ENCODE results near the gene CRISP3. TPM values are rescaled to one million over a fixed set of nuclear protein-coding genes. Genes with fewer than 3 reads are reported as not detected.

The CRISP3 gene
- total and polyA plus RNA-seq, 9 of the 15 experiments (the other 6 are each of a cell fraction or from before 2014, with no cell fraction given), result 0.21 to 2.0 (median 0.58) TPM

DNA sequence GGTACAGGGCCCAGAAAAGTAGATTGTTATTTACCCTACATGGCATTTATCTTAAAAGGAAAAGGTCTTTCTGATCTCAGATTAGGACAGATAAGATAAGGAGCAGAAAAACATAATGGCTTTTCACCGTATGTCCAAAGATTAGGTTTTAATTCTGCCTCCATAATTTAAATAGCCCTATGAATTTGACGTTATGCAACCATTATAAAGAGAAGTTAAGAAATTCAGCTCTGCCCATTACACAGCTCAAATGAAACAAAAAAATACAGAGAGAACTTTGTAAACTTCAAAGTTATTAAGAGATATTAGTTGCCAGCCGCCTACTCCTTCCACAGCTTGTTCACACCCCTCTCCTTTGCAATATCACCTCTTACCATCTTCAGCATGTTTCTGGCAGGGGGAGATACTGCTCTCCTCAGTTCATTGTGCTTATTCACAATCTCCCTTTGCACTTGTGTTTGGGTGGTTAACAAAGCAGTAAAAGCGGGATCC lies 8.1 kb downstream of the CRISP3 start (continued):
- TF ChIP-seq ELF2 (CRISPR knock-in tag; IDR thresholded peaks at IDR 0.05) (no peak), NEUROD1 (IDR thresholded peaks at IDR 0.05; ENCODE audit: borderline replicate concordance, low read depth, low read length, partially characterized antibody) (peak; percentile 63), ZNF644 (tag; IDR thresholded peaks at IDR 0.05; ENCODE audit: low read depth) (0 out of 2 replicates have a peak, but pooled peaks have one; percentile 47), NR2C1 (IDR thresholded peaks at IDR 0.05) (no peak), NR2C1 (tag; IDR thresholded peaks at IDR 0.05) (no peak; the same call in 1 of the 2 replicates), SMARCC2 (IDR thresholded peaks at IDR 0.05; ENCODE audit: low read depth) (peak; percentile 80; the same call in 1 of the 2 replicates), FOXJ2 (tag; IDR thresholded peaks at IDR 0.05) (peak; percentile 92), SRSF3 (IDR thresholded peaks at IDR 0.05; ENCODE audit: insufficient read depth, low read length) (no peak), BRD4 (IDR thresholded peaks at IDR 0.05) (no peak), ZBTB7A (IDR thresholded peaks at IDR 0.05; ENCODE audit: borderline replicate concordance, control insufficient read depth, low read depth, low read length) (no peak), RNF2 (IDR thresholded peaks at IDR 0.05) (peak; percentile 75; the same call in 1 of the 2 replicates), MECOM (CRISPR knock-in tag; IDR thresholded peaks at IDR 0.05) (no peak), NR1H2 (CRISPR knock-in tag; IDR thresholded peaks at IDR 0.05) (no peak), DACH1 (IDR thresholded peaks at IDR 0.05; ENCODE audit: partially characterized antibody) (peak; percentile 95), GABPB2 (CRISPR knock-in tag; conservative IDR thresholded peaks at IDR 0.05) (no peak), XRCC5 (IDR thresholded peaks at IDR 0.05; ENCODE audit: low read depth, low read length) (no peak)
- TF ChIP-seq, protein P1, sequence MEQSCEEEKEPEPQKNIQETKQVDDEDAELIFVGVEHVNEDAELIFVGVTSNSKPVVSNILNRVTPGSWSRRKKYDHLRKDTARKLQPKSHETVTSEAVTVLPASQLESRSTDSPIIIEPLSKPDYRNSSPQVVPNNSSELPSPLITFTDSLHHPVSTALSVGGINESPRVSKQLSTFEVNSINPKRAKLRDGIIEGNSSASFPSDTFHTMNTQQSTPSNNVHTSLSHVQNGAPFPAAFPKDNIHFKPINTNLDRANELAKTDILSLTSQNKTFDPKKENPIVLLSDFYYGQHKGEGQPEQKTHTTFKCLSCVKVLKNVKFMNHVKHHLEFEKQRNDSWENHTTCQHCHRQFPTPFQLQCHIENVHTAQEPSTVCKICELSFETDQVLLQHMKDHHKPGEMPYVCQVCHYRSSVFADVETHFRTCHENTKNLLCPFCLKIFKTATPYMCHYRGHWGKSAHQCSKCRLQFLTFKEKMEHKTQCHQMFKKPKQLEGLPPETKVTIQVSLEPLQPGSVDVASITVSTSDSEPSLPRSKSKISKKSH (CRISPR knock-in tag; IDR thresholded peaks at IDR 0.05), result no peak
- TF ChIP-seq, protein P2, sequence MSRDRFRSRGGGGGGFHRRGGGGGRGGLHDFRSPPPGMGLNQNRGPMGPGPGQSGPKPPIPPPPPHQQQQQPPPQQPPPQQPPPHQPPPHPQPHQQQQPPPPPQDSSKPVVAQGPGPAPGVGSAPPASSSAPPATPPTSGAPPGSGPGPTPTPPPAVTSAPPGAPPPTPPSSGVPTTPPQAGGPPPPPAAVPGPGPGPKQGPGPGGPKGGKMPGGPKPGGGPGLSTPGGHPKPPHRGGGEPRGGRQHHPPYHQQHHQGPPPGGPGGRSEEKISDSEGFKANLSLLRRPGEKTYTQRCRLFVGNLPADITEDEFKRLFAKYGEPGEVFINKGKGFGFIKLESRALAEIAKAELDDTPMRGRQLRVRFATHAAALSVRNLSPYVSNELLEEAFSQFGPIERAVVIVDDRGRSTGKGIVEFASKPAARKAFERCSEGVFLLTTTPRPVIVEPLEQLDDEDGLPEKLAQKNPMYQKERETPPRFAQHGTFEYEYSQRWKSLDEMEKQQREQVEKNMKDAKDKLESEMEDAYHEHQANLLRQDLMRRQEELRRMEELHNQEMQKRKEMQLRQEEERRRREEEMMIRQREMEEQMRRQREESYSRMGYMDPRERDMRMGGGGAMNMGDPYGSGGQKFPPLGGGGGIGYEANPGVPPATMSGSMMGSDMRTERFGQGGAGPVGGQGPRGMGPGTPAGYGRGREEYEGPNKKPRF (IDR thresholded peaks at IDR 0.05; ENCODE audit: low read depth, low read length), result no peak
- TF ChIP-seq, protein P3, sequence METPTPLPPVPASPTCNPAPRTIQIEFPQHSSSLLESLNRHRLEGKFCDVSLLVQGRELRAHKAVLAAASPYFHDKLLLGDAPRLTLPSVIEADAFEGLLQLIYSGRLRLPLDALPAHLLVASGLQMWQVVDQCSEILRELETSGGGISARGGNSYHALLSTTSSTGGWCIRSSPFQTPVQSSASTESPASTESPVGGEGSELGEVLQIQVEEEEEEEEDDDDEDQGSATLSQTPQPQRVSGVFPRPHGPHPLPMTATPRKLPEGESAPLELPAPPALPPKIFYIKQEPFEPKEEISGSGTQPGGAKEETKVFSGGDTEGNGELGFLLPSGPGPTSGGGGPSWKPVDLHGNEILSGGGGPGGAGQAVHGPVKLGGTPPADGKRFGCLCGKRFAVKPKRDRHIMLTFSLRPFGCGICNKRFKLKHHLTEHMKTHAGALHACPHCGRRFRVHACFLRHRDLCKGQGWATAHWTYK (CRISPR knock-in tag; IDR thresholded peaks at IDR 0.05), result no peak
- TF ChIP-seq, protein P4, sequence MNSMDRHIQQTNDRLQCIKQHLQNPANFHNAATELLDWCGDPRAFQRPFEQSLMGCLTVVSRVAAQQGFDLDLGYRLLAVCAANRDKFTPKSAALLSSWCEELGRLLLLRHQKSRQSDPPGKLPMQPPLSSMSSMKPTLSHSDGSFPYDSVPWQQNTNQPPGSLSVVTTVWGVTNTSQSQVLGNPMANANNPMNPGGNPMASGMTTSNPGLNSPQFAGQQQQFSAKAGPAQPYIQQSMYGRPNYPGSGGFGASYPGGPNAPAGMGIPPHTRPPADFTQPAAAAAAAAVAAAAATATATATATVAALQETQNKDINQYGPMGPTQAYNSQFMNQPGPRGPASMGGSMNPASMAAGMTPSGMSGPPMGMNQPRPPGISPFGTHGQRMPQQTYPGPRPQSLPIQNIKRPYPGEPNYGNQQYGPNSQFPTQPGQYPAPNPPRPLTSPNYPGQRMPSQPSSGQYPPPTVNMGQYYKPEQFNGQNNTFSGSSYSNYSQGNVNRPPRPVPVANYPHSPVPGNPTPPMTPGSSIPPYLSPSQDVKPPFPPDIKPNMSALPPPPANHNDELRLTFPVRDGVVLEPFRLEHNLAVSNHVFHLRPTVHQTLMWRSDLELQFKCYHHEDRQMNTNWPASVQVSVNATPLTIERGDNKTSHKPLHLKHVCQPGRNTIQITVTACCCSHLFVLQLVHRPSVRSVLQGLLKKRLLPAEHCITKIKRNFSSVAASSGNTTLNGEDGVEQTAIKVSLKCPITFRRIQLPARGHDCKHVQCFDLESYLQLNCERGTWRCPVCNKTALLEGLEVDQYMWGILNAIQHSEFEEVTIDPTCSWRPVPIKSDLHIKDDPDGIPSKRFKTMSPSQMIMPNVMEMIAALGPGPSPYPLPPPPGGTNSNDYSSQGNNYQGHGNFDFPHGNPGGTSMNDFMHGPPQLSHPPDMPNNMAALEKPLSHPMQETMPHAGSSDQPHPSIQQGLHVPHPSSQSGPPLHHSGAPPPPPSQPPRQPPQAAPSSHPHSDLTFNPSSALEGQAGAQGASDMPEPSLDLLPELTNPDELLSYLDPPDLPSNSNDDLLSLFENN (IDR thresholded peaks at IDR 0.05; ENCODE audit: low read depth in 2 of 2, low read length in 2 of 2), result peak in 1 of 2 experiments; percentile 88; a peak in 2 of 4 replicates

All from K562 (cell line).